ENCODE results near the gene NBPF26.
A peak's percentile ranks its signal among the peaks of the same experiment; 100 is the strongest.
"Not testable (repeated sequence)": the region's sequence is repeated elsewhere in the genome, so short reads cannot be mapped to it uniquely, and the experiment has no call there.

NBPF26 gene

DNA sequence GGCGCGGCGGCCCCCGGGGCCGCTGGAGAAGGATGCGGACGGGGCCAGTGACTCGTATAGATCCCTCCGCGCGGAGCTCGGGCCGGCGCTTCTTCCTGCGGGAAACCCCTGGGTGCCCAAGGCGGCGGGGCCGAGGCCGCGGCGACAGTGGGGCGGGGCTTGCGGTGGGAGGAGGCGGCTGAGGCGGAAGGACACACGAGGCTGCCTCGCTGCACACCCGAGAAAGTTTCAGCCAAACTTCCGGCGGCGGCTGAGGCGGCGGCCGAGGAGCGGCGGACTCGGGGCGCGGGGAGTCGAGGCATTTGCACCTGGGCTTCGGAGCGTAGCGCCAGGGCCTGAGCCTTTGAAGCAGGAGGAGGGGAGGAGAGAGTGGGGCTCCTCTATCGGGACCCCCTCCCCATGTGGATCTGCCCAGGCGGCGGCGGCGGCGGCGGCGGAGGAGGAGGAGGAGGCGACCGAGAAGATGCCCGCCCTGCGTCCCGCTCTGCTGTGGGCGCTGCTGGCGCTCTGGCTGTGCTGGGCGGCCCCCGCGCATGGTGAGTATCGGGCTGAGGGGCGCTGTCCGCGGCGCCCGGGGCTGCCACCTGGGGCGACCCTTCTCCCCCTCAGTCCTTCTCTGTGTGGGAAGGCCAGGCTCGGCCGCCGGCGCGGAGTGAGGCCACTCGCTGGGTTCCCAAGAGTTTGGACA lies at the start of gene NBPF26:
NBPF26 (plus strand) TSS at position 231 of the 688 bp plus-strand sequence.
- not testable (repeated sequence) for DNase-seq

DNA sequence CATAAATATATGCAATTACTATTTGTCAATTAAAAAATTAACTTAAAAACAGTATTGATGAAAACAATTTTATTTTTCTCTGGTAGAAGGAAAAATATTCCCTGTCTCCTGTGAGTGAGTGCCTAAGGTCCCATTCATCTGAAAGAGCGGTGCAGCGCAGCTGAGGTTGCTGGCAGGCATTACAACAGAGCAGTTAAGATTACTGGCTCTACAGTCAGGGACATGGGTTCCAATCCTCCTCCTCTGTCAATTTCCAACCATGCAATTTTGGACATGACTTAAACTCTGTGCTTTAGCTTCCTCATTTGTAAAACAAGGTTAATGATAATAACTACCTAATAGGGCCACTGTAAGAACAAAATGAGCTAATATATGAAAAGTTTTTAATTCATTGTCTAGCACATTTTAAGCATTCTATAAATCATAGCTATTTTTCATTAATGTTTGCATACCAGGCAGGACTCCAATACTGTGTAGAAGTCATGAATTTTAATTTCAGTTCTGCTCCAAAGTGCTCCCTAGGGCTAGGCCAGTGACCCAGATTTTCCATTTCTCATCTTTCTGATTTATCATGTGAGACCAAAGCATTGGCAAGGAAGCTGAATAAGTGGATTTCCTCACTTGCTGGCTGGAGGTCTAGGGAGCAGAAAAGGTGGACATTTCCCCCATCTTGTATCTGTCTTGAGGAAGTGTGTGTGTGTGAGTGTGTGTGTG lies 43.5 kb upstream of the NBPF26 start:
- DNase-seq, result not testable (repeated sequence)

DNA sequence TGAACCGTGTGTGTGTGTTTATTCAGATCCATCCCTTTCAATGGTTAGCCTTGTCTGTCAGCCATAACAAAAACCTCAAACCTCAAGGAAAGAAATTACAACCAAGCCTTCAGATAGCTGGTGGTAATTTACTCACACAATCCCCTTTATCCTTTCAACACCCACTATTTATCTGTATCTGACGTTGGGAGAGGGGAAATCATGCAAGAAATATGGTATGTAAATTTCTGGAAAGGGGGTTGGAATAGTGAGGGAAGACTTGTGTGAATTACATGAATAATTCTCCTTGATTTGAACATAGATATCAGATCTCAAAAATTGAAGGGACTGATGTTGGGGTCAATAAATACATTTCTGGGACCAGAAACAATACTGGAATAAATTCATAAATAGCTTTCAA lies 42.8 kb upstream of the NBPF26 start:
- not testable (repeated sequence) for DNase-seq

DNA sequence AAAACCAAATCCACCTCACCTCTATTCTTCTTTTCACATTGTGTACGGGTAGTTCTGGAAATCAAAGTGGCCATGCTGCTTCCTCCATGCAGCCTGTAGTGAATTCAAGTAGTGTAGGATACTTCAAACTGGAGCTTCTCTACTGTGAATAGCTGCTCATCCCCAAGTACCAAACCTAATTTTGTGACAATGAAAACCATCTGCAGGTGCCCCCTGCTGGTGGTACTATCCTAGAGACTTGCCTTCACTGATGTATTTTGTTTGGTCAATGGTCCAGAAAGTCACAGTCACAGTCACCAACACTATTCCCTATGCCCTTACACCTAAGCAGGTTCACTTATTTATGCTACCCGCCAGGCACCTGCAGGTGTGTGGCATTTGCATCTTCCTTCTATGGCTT lies 39.3 kb upstream of the NBPF26 start:
- not testable (repeated sequence) for DNase-seq

DNA sequence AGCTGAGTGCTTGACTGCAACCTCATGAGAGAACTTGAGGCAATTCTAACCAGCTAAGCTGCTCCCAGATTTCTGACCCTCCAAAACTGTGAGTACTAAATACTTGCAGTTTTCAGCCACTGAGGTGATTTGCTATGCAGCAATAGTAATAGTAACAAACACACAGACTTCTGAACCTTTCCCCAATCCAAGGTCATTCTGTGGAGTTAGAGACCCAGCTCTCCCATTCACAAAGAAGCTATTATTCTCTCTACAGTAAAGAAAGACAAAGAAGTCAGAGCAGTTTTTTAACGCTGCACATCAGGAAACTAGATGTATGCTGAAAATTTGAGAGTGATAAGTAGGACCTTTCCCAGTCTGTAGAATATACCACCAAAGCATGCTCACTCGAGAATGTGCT lies 38.1 kb upstream of the NBPF26 start:
- DNase-seq, result not testable (repeated sequence)

DNA sequence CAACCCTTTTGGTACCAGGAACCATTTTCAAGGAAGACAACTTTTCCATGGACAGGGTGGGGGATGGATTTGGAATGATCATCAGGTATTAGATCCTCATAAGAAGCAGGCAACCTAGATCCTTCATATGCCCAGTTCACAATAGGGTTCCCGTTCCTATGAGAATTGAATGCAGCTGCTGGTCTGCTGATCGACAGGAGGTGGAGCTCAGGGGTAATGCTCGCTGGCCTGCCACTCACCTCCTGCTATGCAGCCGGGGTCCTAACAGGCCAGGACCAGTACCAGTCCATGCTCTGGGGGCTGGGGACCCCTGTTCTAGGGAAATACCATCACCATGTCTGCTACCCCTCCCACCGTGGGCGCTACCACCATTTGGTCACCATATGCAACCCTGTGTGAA lies 36.5 kb upstream of the NBPF26 start:
- not testable (repeated sequence) for DNase-seq

DNA sequence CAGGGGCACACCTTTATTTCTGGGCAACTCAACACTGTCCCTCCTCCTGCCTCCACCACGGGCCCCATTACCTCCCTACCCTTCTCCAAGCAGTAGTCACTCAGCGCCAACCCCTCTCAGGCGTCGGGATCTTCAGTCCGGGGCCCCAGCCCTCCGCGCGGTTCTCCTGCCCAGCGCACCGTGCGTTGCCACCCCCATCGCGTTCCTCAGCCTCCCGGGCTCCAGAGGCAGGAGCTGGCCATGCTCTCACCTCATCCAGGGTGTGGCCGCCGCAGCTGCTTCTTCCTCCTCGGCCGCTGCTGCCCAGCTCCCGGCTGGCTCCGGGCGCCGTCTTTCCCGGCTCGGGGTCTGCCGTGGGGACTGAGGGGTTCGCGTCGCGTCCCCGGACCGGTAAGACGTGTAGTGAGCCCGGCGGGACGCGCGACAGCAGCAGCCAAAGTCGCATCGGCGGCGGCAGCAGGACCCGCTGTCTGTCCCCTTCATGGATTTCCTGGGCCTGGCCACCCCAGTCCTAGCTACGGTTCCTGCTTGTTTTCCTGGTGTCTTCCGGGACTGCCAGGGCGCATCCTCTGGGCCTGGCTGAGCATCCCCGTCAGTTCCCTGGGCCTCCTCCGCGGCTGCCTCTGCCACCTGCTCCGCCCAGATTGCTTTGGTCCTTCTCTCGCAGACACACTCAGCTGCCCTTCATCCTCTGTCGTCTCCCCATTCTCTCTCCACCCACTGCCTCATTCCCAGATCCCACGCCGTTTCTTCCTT lies 22.8 kb upstream of the NBPF26 start:
- DNase-seq, result not testable (repeated sequence)

DNA sequence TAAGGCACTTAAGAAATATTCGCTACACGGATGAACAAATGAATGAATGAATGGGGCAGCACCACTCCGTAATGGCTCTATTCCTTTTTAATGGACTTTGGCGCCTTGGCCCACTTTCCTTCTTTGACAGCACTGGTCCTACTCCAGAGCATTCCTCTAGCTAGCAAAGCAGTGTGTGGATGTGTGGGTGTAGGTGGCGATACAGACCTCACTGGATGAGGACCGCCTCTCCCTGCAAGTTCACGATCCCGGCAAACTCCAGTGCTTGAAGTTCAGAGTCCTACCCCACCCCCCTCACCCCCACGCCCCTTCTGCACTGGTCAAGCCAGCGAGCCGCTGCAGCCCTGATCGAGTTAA lies 409 bp upstream of the NBPF26 start:
- not testable (repeated sequence) for DNase-seq

DNA sequence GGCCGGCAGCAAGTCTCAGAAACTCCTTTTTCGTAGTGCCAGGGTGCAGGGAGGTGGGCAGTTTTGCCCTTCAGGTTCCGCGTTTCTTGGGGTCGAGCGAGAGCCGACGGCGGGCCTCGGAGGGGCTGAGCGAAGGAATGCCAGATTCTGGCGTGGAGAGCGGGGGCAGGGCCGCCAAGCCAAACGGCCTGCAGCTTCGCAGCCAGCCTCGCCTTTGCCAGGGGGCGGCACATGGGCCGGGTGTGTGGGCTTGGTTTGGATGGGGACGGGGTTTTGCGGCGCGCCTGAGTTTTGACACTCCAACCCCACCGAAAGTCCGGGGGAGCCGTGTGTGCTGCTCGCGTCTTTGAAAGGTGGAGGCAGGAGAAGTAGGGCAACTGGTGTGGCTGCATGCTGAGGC lies 762 bp downstream of the NBPF26 start:
- DNase-seq, result not testable (repeated sequence)

DNA sequence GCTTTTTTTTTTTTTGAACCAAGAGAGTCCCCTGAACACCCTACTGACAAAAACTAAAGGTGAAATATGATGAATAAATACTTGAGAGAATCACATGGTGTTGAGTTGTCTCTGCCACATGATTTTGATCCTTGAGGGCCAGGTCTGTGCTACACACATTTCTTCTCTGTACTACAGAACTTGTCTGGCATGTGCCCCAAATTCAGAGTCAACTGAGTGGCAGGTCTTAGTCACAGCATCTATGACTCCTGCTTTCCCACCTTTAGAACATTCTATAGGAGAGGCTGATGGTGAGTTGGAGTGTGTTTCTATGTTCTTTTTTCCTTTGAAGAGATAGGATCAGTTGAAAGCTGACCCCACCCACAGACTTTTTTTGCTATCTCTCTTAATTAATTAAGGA lies 5.1 kb downstream of the NBPF26 start:
- not testable (repeated sequence) for DNase-seq

DNA sequence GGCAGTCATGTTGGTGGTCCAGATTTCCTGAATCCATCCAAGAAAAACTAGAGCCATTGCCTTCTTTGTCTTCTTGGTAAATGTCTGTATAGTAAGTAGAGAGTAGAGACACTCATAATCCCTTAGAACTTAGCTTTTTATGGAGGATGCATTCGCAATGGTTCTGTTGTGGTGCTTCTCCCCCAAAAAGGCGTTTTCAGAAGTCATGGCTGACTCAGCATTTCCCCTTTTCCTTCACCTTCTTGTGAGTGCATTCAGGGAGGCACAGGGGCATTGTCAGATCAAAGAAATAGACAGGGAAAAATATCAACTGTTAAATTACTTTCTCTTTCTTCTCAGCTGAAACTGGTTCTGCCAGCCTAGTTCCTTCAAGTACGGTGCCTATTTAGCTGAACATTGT lies 45.3 kb downstream of the NBPF26 start:
- not testable (repeated sequence) for DNase-seq

DNA sequence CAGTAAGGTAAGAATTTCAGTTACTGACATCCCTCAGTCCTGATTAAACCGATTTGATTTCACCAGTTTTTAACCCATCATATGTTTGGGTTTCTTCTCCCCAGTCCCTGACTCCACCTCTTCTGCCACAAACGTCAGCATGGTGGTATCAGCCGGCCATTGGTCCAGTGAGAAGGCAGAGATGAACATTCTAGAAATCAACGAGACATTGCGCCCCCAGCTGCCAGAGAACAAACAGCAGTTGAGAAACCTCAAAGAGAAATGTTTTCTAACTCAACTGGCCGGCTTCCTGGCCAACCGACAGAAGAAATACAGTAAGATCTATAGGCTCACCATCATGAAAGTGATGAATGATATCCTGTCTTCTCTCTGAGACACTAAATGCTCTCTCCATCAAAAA lies 81.7 kb downstream of the NBPF26 start:
- DNase-seq, result not testable (repeated sequence)

DNA sequence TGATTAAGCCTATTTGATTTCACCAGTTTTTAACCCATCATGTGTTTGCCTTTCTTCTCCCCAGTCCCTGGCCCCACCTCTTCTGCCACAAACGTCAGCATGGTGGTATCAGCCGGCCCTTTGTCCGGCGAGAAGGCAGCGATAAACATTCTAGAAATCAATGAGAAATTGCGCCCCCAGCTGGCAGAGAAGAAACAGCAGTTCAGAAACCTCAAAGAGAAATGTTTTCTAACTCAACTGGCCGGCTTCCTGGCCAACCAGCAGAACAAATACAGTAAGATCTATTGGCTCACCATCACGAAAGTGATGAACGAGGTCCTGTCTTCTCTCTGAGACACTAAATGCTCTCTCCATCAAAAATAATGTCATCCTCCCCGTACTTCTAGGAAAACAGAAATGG lies 88.1 kb downstream of the NBPF26 start:
- not testable (repeated sequence) for DNase-seq

DNA sequence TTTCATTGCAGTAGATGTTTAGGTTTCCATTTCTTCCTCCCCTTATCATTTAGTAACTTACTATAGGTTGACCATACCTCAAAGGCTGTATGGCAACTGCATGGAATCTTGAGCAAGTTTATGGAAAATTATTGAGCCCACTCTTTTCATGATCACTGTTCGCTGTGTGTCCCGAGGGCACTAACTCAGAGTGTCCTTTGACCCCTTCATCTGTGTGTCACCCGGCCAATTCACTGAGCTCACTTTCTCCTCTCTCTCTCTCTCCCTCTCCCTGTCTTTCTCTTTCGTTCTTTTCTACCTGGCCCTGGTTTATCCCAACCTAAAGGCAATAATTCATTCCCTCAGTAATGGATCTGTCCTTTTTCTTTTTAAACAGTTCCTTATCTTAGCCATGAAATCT lies 101.3 kb downstream of the NBPF26 start:
- DNase-seq, result not testable (repeated sequence)

DNA sequence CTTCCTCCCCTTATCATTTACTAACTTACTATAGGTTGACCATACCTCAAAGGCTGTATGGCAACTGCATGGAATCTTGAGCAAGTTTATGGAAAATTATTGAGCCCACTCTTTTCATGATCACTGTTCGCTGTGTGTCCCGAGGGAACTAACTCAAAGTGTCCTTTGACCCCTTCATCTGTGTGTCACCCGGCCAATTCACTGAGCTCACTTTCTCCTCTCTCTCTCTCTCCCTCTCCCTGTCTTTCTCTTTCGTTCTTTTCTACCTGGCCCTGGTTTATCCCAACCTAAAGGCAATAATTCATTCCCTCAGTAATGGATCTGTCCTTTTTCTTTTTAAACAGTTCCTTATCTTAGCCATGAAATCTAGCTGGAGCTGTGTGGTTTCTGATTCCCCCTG lies 102.9 kb downstream of the NBPF26 start:
- not testable (repeated sequence) for DNase-seq

DNA sequence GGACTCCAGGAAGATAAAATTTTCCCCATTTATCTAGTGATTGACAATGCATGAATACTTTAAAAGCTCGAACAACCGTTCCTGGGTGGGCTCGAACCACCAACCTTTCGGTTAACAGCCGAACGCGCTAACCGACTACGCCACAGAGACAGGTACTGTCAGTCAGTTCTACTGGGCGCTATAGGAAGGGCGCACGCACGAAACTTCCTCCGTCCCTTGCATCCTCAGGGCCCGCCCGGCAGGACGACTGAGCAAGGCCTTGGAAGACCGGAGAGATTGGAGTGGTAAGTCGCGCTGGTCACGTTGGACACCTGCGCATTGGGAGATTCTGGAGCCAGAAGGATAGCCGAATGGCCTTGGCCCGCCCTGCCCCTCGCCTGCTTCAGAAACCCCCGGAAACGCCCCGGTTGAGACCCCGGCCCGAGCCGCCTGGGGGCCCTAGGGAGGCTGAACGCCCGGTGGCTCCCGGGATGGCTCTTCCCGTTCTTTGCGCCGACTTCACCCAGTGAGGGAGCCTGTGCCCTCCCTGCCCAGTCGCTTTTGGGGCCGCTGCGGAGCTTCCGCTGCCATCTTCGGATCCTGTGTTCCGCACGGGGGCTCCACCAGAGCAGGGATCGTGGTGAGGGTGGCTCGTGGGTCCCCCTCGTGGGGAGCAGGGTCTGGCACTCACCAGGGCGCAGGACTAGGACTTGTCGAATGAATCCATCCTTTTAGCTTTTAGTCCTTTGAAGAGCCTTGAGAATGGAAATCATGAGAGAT lies 120.6 kb downstream of the NBPF26 start:
- DNase-seq, result not testable (repeated sequence)

DNA sequence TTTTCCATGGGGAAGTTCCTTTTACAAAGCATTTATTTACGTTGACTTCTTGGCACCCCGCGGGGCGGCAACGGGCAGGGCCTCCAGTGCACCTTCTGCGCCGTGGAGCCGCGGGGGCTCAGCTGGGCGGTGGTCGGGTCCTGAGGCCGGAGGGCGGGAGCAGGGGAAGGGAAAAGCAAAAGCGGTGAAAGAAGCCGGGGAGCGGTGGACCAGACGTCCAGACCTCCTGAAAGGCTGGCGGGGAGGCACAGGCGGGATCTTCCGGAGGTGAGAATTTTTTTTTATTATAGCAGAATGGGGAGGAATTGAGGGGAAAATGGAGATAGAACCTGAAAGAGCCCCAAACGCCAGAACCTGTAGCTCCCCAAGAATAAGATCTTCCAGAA lies 121.2 kb downstream of the NBPF26 start:
- DNase-seq, result not testable (repeated sequence)

DNA sequence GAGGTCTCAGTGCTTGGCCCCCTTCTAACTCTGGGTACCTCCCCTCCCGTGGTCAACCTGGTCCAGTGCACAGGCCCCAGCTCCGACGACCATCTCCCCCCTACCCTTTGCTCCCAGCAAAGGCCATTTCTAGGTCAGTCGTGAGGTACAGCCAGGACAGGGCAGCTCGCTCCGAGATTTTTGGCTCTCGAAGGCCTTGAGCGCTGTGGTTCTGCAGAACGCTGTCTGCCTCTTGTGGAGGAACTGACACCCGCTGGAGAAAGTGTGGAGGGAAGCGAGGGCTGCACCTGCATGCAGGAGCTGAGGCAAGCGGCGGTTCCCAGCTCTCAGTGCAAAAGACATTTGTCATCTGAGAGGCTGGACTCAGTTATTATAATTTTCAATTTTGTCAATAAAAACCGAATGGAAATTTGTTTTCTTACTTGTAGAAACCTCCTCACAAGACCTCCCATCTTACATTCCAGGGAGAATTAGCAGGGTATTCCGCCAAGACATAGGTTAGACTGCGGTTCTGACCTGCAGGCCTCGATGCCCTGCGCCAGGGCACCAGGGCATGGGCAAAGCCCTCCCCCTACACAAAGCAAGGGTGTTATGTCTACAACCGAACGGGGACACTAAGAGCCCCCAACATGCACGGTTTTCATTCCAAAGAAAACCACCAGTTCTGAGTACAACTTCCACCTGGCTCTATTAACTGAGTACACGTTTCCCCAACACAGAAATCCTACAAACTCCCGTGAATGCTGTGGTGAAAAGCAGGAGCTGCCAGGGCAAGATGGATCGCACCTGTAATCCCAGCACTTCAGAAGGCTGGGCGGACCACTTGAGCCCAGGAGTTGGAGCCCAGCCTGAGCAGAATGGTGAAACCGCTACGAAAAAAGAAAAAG lies 125.9 kb downstream of the NBPF26 start:
- DNase-seq, result not testable (repeated sequence)

DNA sequence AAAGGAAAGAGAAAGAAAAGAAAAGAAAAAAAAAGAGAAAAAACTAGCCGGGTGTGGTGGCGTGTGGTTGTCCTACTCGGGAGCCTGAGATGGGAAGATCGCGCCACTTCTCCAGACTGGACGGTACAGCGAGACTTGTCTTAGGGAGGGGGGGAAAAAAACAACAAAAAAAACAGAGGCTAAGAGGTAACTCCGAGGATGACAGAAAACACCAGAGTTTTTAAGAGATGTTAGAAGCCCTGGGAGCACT lies 126.5 kb downstream of the NBPF26 start:
- DNase-seq, result not testable (repeated sequence)

DNA sequence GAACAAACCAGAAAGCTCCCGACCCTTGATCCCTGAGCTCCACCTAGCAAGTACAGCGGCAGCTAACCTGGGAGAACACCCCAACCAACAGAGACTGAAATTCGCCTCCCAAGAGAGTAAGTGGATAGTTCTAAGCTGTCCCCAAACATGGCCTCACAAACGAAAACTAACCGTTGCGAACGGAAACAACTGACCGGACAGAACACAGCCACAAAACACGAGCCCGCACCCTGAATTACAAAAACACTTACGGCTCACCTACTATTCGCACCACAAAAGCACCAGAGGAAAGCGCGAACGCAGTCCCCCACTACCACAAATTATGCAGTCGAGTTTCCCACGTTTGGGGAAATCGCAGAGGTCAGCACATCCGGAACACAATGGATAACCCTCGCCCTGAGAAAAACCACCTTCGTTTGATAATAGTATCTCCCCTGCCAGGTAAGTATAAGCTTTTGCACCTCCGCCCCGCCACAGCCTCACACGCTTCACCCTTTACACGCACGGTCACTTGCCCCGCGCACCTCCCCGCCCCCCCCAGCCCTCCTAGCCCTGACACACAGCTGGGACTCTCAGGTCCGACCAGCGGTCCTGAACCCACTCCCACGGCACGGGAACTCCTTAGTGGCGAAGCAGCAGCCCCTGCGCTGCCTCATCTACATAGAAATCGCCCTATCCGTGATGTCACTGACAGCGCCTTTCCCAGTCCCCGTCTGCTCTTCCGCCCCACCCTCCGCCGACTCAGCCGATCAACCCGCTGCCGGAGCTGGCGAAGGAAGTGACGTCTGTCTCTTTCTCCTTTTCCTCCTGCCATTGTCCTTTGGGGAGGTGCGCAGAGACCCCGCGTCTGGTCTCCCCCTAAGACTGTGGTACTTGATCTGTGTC lies 127.0 kb downstream of the NBPF26 start:
- DNase-seq, result peak; percentile 24

DNA sequence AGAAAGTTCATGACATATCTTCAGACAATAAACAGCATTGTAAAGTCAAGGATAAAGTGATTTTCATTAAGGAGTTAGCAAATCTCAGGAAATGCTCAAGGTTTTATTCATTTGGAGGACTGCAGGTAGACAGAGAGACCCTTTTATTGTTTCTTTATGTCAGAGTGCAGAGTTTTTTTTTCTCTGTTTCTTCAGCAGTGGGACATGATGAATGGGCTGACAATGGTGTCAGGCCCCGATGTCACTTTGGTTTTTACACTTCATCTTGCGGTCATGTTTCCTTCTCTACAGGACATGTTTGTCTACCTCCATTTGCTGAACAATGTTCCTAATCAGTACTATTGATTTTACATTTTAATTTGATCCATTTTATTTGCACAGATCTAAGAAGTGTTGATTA lies 134.4 kb downstream of the NBPF26 start:
- DNase-seq, result not testable (repeated sequence)

Measured in 8988T (cell line).